GM19193 (cell line): ENCODE results near the gene PRLH.

Source experiments
- POLR2A ChIP-seq: IDR thresholded peaks from 4 replicates; pipeline ENCODE4 v1.6.1; 2011; ENCODE audit not compliant: insufficient read depth, insufficient read length; ENCODE audit errors: extremely low read depth

Gene PRLH

GRCh38 chr2:237534380-237534779 lies 32.0 kb upstream of the PRLH start:
- no peak for TF ChIP-seq POLR2A

- no peak for TF ChIP-seq POLR2A
These were observed 30.8 kb upstream of the PRLH start for GRCh38 chr2:237535385-237536082.

DNA sequence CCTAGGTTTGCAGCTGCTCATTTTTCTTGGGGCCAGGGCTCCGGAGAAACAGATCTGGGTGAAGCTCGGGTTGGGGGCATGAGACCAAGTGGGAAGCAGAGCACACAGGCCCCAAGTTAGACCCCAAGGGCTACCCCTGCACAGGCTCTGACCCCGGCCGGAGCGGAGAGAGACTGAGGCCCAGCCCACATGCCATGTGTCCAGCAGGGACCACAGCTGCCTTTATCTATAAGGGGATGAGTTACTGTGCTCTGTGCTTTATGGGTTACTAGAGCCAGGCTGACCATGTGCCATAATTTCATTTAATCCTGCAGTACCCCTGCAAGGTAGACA lies 30.3 kb upstream of the PRLH start:
- TF ChIP-seq POLR2A = no peak

- TF ChIP-seq POLR2A = no peak
These were observed 29.8 kb upstream of the PRLH start for GRCh38 chr2:237536617-237537016.

DNA sequence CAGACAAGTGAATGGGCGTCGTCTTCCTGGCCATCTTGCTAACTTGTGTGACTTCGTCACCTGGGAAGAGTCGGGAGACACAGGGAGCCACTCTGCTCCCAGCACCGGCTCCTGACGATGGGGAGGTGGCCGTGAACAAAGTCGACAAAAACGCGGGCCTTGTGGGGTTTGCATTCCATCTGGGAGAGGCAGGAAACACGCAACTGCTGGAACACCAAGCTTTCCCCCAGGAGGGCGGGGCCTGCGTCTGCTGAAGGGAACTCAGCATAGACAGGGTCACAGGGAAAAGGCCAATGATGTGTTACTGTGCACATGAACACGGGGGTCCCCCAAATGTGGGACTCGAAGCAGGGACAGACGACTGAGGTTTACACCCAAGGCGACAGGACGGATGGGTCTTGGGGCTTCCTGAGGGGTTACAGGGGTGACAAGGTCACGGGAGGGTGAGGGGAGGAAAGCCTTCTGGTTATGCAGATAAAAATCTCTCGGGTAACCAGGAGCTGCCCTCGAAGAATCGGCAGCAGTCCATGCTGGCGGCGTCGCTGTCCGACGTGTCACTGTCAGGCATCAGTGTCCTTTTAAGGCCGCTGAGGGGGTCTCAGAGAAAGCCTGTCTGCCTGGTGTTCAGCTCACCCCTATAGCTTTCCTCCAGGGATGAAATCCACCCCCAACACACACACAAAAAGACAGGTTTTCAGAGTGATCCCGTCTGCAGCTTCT lies 28.2 kb upstream of the PRLH start:
- no peak for TF ChIP-seq POLR2A

DNA sequence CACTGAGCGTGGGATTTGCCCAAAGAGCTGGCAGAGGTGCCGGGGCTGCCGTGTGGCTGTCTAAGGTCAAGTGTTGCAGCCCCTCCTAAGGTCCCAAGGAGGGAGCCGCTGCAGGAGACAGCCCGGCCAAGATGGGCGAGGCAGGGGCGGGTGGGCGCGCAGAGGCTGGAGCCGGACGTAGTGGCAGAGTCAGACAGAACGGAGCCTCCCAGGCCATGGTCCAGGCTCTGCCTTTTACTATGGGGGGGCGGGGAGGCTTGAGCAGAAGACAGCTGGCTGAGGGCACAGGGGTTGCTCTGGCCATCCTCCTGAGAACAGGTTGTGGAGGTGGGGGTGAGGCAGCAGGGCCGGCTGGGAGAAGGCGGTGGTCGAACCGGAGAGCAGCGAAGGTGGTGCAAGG lies 27.5 kb upstream of the PRLH start:
- no peak for TF ChIP-seq POLR2A

GRCh38 chr2:237539681-237540080 lies 26.7 kb upstream of the PRLH start:
- TF ChIP-seq POLR2A = no peak

GRCh38 chr2:237540223-237540775 lies 26.1 kb upstream of the PRLH start:
- TF ChIP-seq POLR2A = no peak

DNA sequence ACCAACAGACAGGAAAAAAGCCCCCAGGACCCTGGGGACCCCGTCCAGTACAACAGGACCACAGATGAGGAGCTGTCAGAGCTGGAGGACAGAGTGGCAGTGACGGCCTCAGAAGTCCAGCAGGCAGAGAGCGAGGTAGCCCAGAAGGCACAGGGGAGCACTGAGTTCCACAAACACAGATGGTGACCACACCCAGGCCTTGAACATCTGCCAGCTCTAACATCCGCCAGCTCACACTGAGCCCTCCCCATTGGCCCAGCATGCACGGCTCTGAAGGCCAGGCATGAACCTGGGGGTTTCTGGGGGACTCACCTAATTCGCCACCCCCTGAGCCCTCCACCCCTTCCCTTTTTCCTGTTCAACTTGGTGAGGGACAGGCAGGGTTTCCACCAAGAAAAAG lies 25.6 kb upstream of the PRLH start:
- no peak for TF ChIP-seq POLR2A

DNA sequence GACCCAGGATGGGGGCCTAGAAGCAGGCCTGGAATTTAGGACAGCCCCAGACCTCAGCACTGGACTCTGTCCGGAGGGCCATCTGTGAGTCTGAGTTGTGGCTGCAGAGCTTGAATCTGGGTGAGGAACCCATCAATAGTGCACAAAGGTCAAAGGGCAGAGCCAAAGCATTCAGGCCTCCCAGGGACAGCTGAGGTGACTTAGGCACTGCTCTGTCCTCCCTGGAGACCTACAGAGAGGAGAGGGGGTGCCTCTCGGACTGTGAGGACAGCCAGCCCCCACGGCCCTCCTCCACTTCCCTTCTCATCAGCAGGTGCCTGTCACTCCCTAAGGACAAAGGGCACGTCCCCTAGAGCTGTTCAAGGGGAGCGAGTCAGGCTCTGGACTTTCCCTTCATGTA lies 25.1 kb upstream of the PRLH start:
- TF ChIP-seq POLR2A = no peak

GRCh38 chr2:237542001-237542704 lies 24.2 kb upstream of the PRLH start:
- TF ChIP-seq POLR2A = no peak

- TF ChIP-seq POLR2A = no peak
These were observed 20.1 kb upstream of the PRLH start for GRCh38 chr2:237546040-237546875.

GRCh38 chr2:237546876-237547395 lies 19.4 kb upstream of the PRLH start:
- TF ChIP-seq POLR2A = no peak

DNA sequence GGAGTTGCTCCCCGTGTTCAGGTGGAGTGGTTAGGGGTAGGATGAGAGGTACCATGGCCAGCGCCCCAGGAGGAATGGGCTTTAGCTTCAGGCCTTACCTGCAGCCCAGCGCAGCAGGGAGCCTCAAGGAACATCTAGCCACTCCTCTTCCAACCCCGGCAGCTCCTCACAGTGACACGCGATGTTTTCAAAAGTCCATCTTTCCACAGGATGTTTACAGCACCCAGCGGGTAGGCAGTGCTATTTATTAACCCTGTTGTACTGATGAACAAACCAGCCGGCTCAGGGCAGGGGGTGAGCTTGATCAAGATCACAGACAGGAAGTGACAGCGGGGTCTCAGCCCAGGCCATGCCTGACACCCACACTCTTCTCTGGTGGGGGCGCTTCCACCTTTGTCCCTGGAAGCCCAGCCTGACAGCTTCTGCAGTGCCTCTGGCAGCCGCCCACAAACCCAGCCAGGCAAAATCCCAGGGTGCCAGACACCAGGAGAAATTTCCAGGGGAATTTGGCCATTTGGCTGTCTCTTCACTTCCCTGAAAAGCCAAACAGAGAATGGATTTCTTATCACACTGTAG lies 18.4 kb upstream of the PRLH start:
- no peak for TF ChIP-seq POLR2A
